Activated CD8-positive, alpha-beta memory T cell treated with anti-CD3 and anti-CD28 coated beads for 36 hours (primary cell): ENCODE data around the gene VAPA. TPM values are rescaled to one million over a fixed set of nuclear protein-coding genes. Genes with fewer than 3 reads are reported as not detected.

ENCODE experiments used
- CTCF ChIA-PET: fragments of 350-600 bp; sonication (Branson Sonifier 250); formaldehyde crosslinking; loops from one replicate; lab custom pipeline; 2021; ENCODE audit warnings: antibody characterized with exemption; lab: Charles Lee
- POLR2A ChIA-PET: fragments of 350-600 bp; sonication (Branson Sonifier 250); formaldehyde crosslinking; loops from one replicate; lab custom pipeline; 2021; ENCODE audit warnings: antibody characterized with exemption; lab: Charles Lee
- total RNA-seq, 2 experiments: library from RNA; stranded (reverse); gene quantifications; one replicate each; pipeline ENCODE4 v1.2.3, GENCODE V29; 2021

The VAPA gene
- total RNA-seq, 2 experiments from 2014 or later = 152 to 169 TPM

- POLR2A ChIA-PET = no interaction called here
Measured at GRCh38 chr18:9952633-9953416, 39.0 kb downstream of the VAPA start.

GRCh38 chr18:9958861-9959399 is 45.1 kb downstream of the VAPA start:
- ChIA-PET CTCF (no interaction called here), POLR2A (no interaction called here)

More at GRCh38 chr18:9952633-9953416, 39.0 kb downstream of the VAPA start:
- CTCF ChIA-PET = no interaction called here

GRCh38 chr18:9959564-9959963 is 45.7 kb downstream of the VAPA start:
- ChIA-PET CTCF (interaction anchor here (0.7 kb wide), 1 partner anchor 476 kb away, joined by 3 read pairs; no protein-coding TSS in a partner anchor), POLR2A (no interaction called here)

DNA sequence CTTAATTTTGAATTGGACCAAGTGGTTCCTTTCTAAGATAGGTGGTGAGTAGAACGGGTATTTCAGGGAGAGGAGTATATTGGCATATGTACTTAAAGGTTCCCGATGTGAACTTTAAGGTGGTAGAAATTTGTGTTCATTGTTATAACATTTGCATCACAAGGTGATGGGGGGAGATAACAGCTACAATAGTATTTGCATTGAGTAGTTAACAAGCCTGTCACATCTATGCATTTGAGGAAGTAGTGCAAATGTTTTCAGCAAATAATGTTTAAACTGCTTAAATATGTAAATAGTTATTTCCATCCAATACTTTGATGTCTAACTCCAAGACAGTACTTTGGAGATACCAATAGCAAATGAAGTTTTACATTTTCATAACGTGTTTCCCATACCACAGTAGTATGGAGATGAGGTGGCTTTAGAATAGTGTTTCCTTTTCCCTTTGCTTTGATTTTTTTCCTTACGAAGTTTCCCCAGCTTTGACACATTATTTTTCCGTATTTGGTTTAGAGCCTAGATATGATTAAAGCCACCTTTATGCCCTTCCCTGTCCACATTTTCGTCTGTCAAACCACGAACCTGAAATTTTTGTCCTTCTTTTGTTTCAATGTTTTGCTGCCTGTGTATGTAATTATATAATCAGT is 46.6 kb downstream of the VAPA start:
- ChIA-PET CTCF (interaction anchor here (0.7 kb wide), 1 partner anchor 475 kb away, joined by 3 read pairs; no protein-coding TSS in a partner anchor), POLR2A (no interaction called here)

DNA sequence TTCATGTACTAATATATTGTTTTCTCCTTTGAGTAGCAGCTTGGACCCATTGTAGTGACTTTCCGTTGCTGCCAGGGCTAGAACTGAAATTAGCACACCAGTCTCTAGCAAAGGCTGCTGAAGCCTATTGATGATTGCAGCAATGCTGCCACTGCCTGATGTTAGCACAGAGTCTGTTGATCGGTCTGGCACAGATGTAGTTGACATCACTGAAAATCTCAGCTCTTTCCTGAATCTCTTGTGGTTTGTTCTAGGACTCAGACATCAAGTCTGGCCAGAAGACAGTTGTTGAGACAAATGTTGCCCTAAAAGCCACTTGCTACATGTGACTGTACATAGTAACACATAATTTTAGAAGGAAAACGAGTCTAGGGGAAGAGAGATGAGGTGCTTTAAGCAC is 47.2 kb downstream of the VAPA start:
- ChIA-PET CTCF (no interaction called here), POLR2A (no interaction called here)

GRCh38 chr18:9965711-9966624 is 52.2 kb downstream of the VAPA start:
- ChIA-PET CTCF (no interaction called here), POLR2A (no interaction called here)

GRCh38 chr18:9968081-9968848 is 54.4 kb downstream of the VAPA start:
- CTCF ChIA-PET = no interaction called here
- POLR2A ChIA-PET = no interaction called here

DNA sequence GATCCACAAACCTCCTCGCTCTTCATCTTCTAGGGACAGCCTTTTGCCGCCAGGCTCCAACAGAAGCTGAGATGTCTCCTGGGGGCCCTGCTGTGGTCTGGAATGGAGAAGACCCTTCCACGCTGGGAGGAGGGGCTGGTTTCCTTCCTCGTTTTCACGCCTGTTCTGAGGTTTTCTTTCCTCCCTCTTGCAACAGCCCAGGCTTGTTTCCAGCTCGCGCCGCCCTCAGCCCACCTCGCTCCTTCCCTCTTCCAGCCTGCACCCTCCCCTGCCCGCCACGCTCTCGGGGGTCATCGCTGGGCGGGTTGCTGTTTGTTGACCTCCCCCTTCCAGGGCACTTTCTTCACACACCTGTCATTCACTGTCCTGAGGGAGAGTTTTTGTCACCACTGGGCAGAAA is 55.4 kb downstream of the VAPA start:
- ChIA-PET CTCF (interaction anchor here (0.7 kb wide), 1 partner anchor 12 kb away, joined by 3 read pairs; no protein-coding TSS in a partner anchor), POLR2A (no interaction called here)

DNA sequence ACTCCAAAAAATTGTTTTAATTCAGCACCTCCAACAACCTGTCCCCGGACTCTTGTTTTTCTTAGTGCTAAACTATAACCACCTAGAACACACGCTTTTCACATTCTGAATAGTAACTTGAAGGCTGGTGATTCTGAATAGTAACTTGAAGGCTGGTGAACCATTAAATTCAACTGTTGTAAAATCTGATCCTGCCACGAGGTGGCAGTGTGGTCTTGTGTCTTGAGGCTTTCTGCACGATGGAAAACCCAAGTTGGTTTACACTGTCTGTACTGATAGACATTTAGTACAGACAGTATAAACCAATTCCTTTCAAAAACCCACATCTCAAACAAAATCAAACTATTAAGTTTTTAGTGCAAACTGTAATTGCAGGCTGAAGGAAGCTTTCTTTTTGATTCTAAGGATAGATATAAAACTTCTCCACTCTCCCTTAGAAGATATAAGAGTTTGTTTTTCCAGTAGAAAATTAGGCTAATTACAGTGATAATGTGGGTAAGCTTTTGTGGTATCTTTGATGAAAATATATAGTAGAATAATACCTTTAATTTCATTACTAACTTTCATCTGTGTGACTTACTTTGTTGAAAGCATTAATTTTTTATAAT is 57.6 kb downstream of the VAPA start:
- ChIA-PET CTCF (interaction anchor here (1.0 to 1.7 kb wide), 4 partner anchors 9 to 548 kb away, joined by 3 to 6 read pairs (median 4); no protein-coding TSS in a partner anchor), POLR2A (no interaction called here)

DNA sequence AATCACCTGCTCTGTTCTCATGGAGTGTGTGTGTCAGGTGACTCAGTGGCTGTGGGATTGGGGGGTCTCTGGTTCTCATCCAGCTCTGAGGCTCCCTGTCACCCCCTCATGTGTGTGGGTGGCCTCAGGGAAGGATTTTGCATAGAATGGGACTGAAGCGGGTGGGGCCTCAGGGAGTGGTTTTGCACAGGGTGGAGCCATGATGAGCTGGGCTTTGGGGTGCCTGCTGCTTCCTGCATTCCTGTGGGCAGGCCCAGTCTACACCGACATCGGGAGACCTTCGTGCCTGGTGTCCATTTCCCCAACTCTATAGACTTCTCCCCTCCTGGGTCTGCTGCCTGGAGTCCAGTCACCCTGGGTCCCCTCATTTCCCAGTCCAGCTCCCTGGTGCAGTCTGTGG is 59.7 kb downstream of the VAPA start:
- ChIA-PET POLR2A (no interaction called here), CTCF (interaction anchor here (1.0 to 1.6 kb wide), 2 partner anchors 10 to 546 kb away, joined by 3 to 5 read pairs; no protein-coding TSS in a partner anchor)

- ChIA-PET POLR2A (no interaction called here), CTCF (interaction anchor here (1.6 kb wide), 1 partner anchor 545 kb away, joined by 5 read pairs; no protein-coding TSS in a partner anchor)
Measured at GRCh38 chr18:9974279-9974915, 60.6 kb downstream of the VAPA start.

- ChIA-PET CTCF (no interaction called here), POLR2A (no interaction called here)
Measured at GRCh38 chr18:9975658-9976057, 61.8 kb downstream of the VAPA start.

GRCh38 chr18:9982711-9983110 is 68.9 kb downstream of the VAPA start:
- ChIA-PET CTCF (interaction anchor here (1.0 kb wide), 1 partner anchor 10 kb away, joined by 3 read pairs; no protein-coding TSS in a partner anchor), POLR2A (no interaction called here)

DNA sequence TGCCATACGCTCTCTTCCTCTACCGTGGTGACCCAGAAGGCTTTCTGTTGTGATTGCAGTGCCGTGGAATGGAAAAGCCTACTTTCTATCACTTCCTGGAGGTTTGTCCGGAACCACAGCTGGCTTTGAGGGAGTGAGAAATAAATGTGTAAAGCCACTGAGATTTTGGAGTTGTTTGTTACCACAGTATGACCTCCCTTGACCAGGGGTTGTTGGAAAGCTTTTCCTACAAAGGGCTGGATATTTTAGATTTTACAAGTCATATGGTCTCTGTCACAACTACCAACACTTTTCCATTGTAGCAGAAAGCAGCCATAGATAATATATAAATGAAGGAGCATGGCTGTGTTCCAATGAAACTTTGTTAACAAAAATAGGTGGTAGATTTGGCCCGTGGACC is 70.3 kb downstream of the VAPA start:
- CTCF ChIA-PET = no interaction called here

DNA sequence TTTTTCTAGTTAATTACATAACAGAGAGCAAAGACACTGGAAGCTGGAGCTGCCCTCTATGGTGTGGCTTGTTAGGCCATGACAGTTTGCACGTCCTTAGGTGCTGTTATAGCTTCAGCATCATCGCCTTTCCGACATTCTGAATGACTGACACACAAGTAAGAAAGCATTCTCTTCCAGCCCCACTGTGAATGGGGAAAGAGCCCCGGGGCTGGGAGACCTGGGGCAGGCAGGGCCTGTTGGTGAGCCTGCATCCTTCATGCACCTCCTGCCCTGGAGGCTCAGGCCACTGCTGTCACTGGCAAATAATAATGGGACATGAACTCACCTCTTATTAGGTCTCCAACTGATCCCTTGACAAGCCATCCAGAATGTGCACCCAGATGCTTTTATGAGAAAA is 71.8 kb downstream of the VAPA start:
- POLR2A ChIA-PET = no interaction called here
- CTCF ChIA-PET = no interaction called here

More for the DNA sequence above, 70.3 kb downstream of the VAPA start:
- POLR2A ChIA-PET = no interaction called here

GRCh38 chr18:9986156-9986930 is 72.5 kb downstream of the VAPA start:
- POLR2A ChIA-PET = no interaction called here
- CTCF ChIA-PET = no interaction called here

- POLR2A ChIA-PET = no interaction called here
- CTCF ChIA-PET = interaction anchor here (1.8 kb wide), 1 partner anchor 16 kb away, joined by 4 read pairs; no protein-coding TSS in a partner anchor
Measured at GRCh38 chr18:9987345-9987744, 73.5 kb downstream of the VAPA start.
